HepG2 (cell line): ENCODE measurements around the gene METTL15. TPM values are rescaled to one million over a fixed set of nuclear protein-coding genes. Genes with fewer than 3 reads are reported as not detected.

ENCODE experiments used
- ATAC-seq: fragments of 200-7000 bp; cut with Tn5 transposase; 3 replicates; pipeline ENCODE4 v1.9.1; 2020; ENCODE audit warnings: mild to moderate bottlenecking, moderate library complexity
- BruUV-seq: library from RNA; stranded (reverse); fragments of 400-500 nt; replicated peaks from 2 replicates; lab custom pipeline; 2021; lab: Mats Ljungman, UMichigan
- CTCF ChIA-PET: fragments of 300-600 bp; formaldehyde crosslinking; extraction: SDS; loops from one replicate; lab custom pipeline; 2021; ENCODE audit warnings: low total read pairs, inconsistent platforms, low intra/inter-chr PET ratio; lab: Yijun Ruan, JAX
- POLR2A ChIA-PET: fragments of 350-600 bp; sonication (Branson Sonifier 250); formaldehyde crosslinking; loops from one replicate; lab custom pipeline; 2020; ENCODE audit warnings: antibody characterized with exemption, inconsistent platforms; lab: Yijun Ruan, JAX
- DNase-seq: peaks from one replicate; pipeline ENCODE4 v3.0.0-alpha.2; 2015; ENCODE audit warnings: low spot score
- FAIRE-seq: peaks from 3 replicates; lab custom pipeline; 2011; peaks lifted over from hg19 to GRCh38; lab: Jason Lieb, UNC
- H2AFZ ChIP-seq: one replicate; pipeline ENCODE4 v1.6.1; 2011; ENCODE audit warnings: low read length, inconsistent platforms
- H3K27ac ChIP-seq: fragments of 300-600 bp; 3 replicates; pipeline ENCODE4 v1.8.0; 2011; ENCODE audit warnings: mixed run types, mild to moderate bottlenecking, mixed read lengths, low read length, inconsistent platforms; ENCODE audit not compliant: insufficient read depth; ENCODE audit errors: extremely low read length
- H3K27me3 ChIP-seq, 2 experiments: fragments of 200-600 bp in 1 of 2; 2 replicates in 1 of 2; 3 replicates in 1 of 2; pipeline versions ENCODE4 v1.6.0 to v1.8.0; 2011; ENCODE audit warnings: low read length in 2 of 2, mild to moderate bottlenecking in 2 of 2, moderate library complexity in 2 of 2, inconsistent platforms in 1 of 2; ENCODE audit not compliant: insufficient read depth in 2 of 2, control insufficient read depth in 1 of 2
- H3K36me3 ChIP-seq, 2 experiments: fragments of 200-600 bp in 1 of 2; replicated peaks in 1 of 2; 2 replicates in 1 of 2; 3 replicates in 1 of 2; pipeline versions ENCODE4 v1.5.1 to v1.8.0; 2011; ENCODE audit warnings: low read length in 2 of 2, inconsistent platforms in 1 of 2; ENCODE audit not compliant: insufficient read depth in 2 of 2, control insufficient read depth in 1 of 2
- H3K4me1 ChIP-seq: 2 replicates; pipeline ENCODE4 v1.5.1; 2012; ENCODE audit warnings: low read length, inconsistent platforms; ENCODE audit not compliant: insufficient read depth
- H3K4me2 ChIP-seq: 2 replicates; pipeline ENCODE4 v1.6.0; 2011; ENCODE audit warnings: low read depth, low read length, inconsistent platforms
- H3K4me3 ChIP-seq, 3 experiments: fragments of 200-600 bp in 1 of 3; sonication (generic), shearing (Covaris generic) in 1 of 3; replicated peaks in 1 of 3; 2 replicates each; pipeline ENCODE4 v1.5.1; 2011 to 2016; ENCODE audit warnings: low read length in 3 of 3, inconsistent platforms in 2 of 3, low read depth in 2 of 3, mild to moderate bottlenecking in 2 of 3, control low read depth in 1 of 3, mixed read lengths in 1 of 3; ENCODE audit not compliant: insufficient read depth in 1 of 3
- H3K79me2 ChIP-seq: one replicate; pipeline ENCODE4 v1.6.1; 2011; ENCODE audit warnings: low read length, inconsistent platforms; ENCODE audit not compliant: insufficient read depth
- H3K9ac ChIP-seq: 2 replicates; pipeline ENCODE4 v1.6.0; 2011; ENCODE audit warnings: mild to moderate bottlenecking, low read depth, low read length, inconsistent platforms; ENCODE audit not compliant: insufficient read depth
- H3K9me3 ChIP-seq: 2 replicates; pipeline ENCODE4 v1.5.1; 2012; ENCODE audit warnings: mild to moderate bottlenecking, low read length
- H4K20me1 ChIP-seq: 2 replicates; pipeline ENCODE4 v1.6.0; 2011; ENCODE audit warnings: inconsistent platforms, mild to moderate bottlenecking, low read length, moderate library complexity; ENCODE audit not compliant: insufficient read depth
- BCL6 ChIP-seq: IDR thresholded peaks from 2 replicates; pipeline ENCODE4 v1.6.1; 2016; ENCODE audit warnings: missing genetic modification reagents, missing compliant biosample characterization
- FOXJ3 ChIP-seq: sonication (generic); formaldehyde crosslinking; IDR thresholded peaks from 2 replicates; pipeline ENCODE4 v1.4.0; 2020; ENCODE audit warnings: missing genetic modification reagents, mild to moderate bottlenecking, borderline replicate concordance
- MIER2 ChIP-seq: IDR thresholded peaks from 2 replicates; pipeline ENCODE4 v1.6.1; 2016; ENCODE audit warnings: missing biosample characterization, missing genetic modification reagents
- PAXIP1 ChIP-seq: sonication (generic); formaldehyde crosslinking; conservative IDR thresholded peaks from 2 replicates; pipeline ENCODE4 v1.4.0; 2020; ENCODE audit warnings: mild to moderate bottlenecking, missing genetic modification reagents, moderate library complexity
- RBAK ChIP-seq: sonication (generic); formaldehyde crosslinking; IDR thresholded peaks from 2 replicates; pipeline ENCODE4 v1.5.1; 2020; ENCODE audit warnings: mild to moderate bottlenecking, missing genetic modification reagents
- ZBTB2 ChIP-seq: sonication (generic); formaldehyde crosslinking; IDR thresholded peaks from 2 replicates; pipeline ENCODE4 v1.8.0; 2022; ENCODE audit warnings: low read depth, missing genetic modification reagents
- ZBTB8A ChIP-seq: sonication (generic); formaldehyde crosslinking; IDR thresholded peaks from 2 replicates; pipeline ENCODE4 v1.4.0; 2020; ENCODE audit warnings: mild to moderate bottlenecking, low read depth, missing genetic modification reagents, borderline replicate concordance
- ZNF557 ChIP-seq: sonication (generic); formaldehyde crosslinking; IDR thresholded peaks from 2 replicates; pipeline ENCODE4 v1.4.0; 2020; ENCODE audit warnings: missing genetic modification reagents
- ZNF564 ChIP-seq: sonication (generic); formaldehyde crosslinking; IDR thresholded peaks from 2 replicates; pipeline ENCODE4 v1.8.1; 2023; ENCODE audit warnings: mild to moderate bottlenecking, missing genetic modification reagents
- WGBS: methylation state at CpG from one replicate; pipeline ENCODE4 v1.1.6; 2017; ENCODE audit warnings: low lambda C conversion rate; 5-methylcytosine and 5-hydroxymethylcytosine counted together
- in situ Hi-C: cut with HindIII; loops from 2 replicates; pipeline ENCODE4 v1.10.0; 2017; ENCODE audit warnings: low pct_unique_long_range_greater_than_20kb; ENCODE audit not compliant: extremely low pct_ligation_motif_present
- intact Hi-C: fragments of 100-400 bp; cut with micrococcal nuclease; formaldehyde crosslinking; loops from one replicate; pipeline ENCODE4 v1.10.0; 2022; ENCODE audit not compliant: unreplicated experiment
- polyA plus RNA-seq, 8 experiments: library from polyadenylated mRNA; depleted of rRNA in 3 of 8; stranded (reverse) in 7 of 8; unstranded in 1 of 8; fragments of >200 nt; fragmentation: Illumina TruSeq in 4 of 8; extraction: Trizol in 4 of 8; gene quantifications; 2 replicates each; pipeline versions ENCODE4 v1.2.1 to v1.2.3, GENCODE V29; 2011 to 2016; ENCODE audit warnings: low read depth in 4 of 8, missing spikeins in 1 of 8, mixed read lengths in 1 of 8; ENCODE audit not compliant: insufficient read depth in 1 of 8
- total RNA-seq, 5 experiments: library from RNA; depleted of rRNA; stranded (reverse); fragments of >200 nt; fragmentation: Illumina TruSeq; extraction: Trizol; gene quantifications; 2 replicates each; pipeline ENCODE4 v1.2.3, GENCODE V29; 2016; ENCODE audit warnings: low read depth in 1 of 5

METTL15 gene
- total and polyA plus RNA-seq, 2 of the 13 experiments (the other 11 are each of a cell fraction or from before 2014, with no cell fraction given), result 6.5 to 14.0 TPM

- TF ChIP-seq RBAK (CRISPR knock-in tag), result no peak
- TF ChIP-seq MIER2 (CRISPR knock-in tag), result no peak
- TF ChIP-seq ZNF564 (CRISPR knock-in tag), result no peak
- no peak for TF ChIP-seq FOXJ3 (CRISPR knock-in tag)
- TF ChIP-seq PAXIP1, result no peak
- TF ChIP-seq ZNF557 (CRISPR knock-in tag), result no peak
- no peak for TF ChIP-seq ZBTB2 (CRISPR knock-in tag)
- no peak for TF ChIP-seq BCL6
- no peak for TF ChIP-seq ZBTB8A
- no peaks in the 10 kb centered on the region for H4K20me1 ChIP-seq
- DNase-seq, result no peak
- BruUV-seq, result no TSS peak
- 98% methylated on average over 1 of the region's 1 CpG for WGBS
- no peak overlapping the region for H2AFZ ChIP-seq
- H3K4me2 ChIP-seq, result no peak overlapping the region
- peaks cover 0 to 18% of the 10 kb centered on the region in 2 experiments; a peak in 2 of 5 replicates for H3K36me3 ChIP-seq
- no peak overlapping the region for H3K9ac ChIP-seq
- in situ Hi-C loops, result no loop called here
- H3K4me3 ChIP-seq, result no peak overlapping the region
- FAIRE-seq, result no peak
- ChIA-PET POLR2A (no interaction called here), CTCF (no interaction called here)
- H3K4me1 ChIP-seq, result no peaks in the 10 kb centered on the region
- no peak overlapping the region for H3K27ac ChIP-seq
- H3K27me3 ChIP-seq, result no peaks in the 10 kb centered on the region
- H3K9me3 ChIP-seq, result no peaks in the 10 kb centered on the region
- intact Hi-C loops, result no loop called here
- ATAC-seq, result no peak
- H3K79me2 ChIP-seq, result no peaks in the 10 kb centered on the region
Observed at GRCh38 chr11:28083118-28083517, 25.1 kb upstream of the METTL15 start.
